Osteoblast (primary cell): ENCODE results near the gene TMEM59L. TPM values are rescaled to one million over a fixed set of nuclear protein-coding genes. Genes with fewer than 3 reads are reported as not detected.

ENCODE experiments used
- DNase-seq: peaks from one replicate; pipeline ENCODE4 v3.0.0; 2011; ENCODE audit warnings: low spot score, mixed read lengths; ENCODE audit not compliant: insufficient read length; ENCODE audit errors: missing footprints
- H2AFZ ChIP-seq: 2 replicates; pipeline ENCODE4 v1.6.0; 2011; ENCODE audit warnings: mild to moderate bottlenecking, low read length
- H3K27ac ChIP-seq: 2 replicates; pipeline ENCODE4 v1.5.1; 2011; ENCODE audit warnings: mild to moderate bottlenecking, low read depth, low read length, moderate library complexity
- H3K27me3 ChIP-seq: 2 replicates; pipeline ENCODE4 v1.6.0; 2012; ENCODE audit warnings: mild to moderate bottlenecking, control low read depth, inconsistent platforms, low read length, moderate library complexity; ENCODE audit not compliant: insufficient read depth
- H3K36me3 ChIP-seq: 2 replicates; pipeline ENCODE4 v1.5.1; 2011; ENCODE audit warnings: mild to moderate bottlenecking, low read length, control low read depth, moderate library complexity; ENCODE audit not compliant: insufficient read depth
- H3K4me1 ChIP-seq: 2 replicates; pipeline ENCODE4 v1.5.1; 2011; ENCODE audit warnings: mild to moderate bottlenecking, low read length, control low read depth, moderate library complexity; ENCODE audit not compliant: insufficient read depth
- H3K4me2 ChIP-seq: 2 replicates; pipeline ENCODE4 v1.6.0; 2011; ENCODE audit warnings: mild to moderate bottlenecking, low read length; ENCODE audit not compliant: insufficient read depth
- H3K4me3 ChIP-seq: fragments of 200-600 bp; sonication (generic); 3 replicates; pipeline ENCODE4 v1.5.1; 2012; ENCODE audit warnings: mild to moderate bottlenecking, low read length, inconsistent platforms; ENCODE audit not compliant: insufficient read depth
- H3K79me2 ChIP-seq: 2 replicates; pipeline ENCODE4 v1.6.0; 2012; ENCODE audit warnings: mild to moderate bottlenecking, low read length, control low read depth, inconsistent platforms; ENCODE audit not compliant: insufficient read depth
- H3K9me3 ChIP-seq: 2 replicates; pipeline ENCODE4 v1.5.1; 2011; ENCODE audit warnings: low read depth, low read length, control low read depth
- H4K20me1 ChIP-seq: 2 replicates; pipeline ENCODE4 v1.6.0; 2012; ENCODE audit warnings: mild to moderate bottlenecking, low read length, control low read depth; ENCODE audit not compliant: insufficient read depth
- CTCF ChIP-seq: IDR thresholded peaks from 2 replicates; pipeline ENCODE4 v1.5.1; 2011; ENCODE audit warnings: mild to moderate bottlenecking, low read depth, low read length, moderate library complexity; ENCODE audit errors: extremely low read depth
- small RNA-seq: library from RNA; depleted of rRNA; stranded (forward); fragments of <200 nt; gene quantifications from one replicate; pipeline ENCODE3, GENCODE V24; 2012
- total RNA-seq: library from RNA; depleted of rRNA; stranded (reverse); fragments of >200 nt; gene quantifications from 2 replicates; pipeline ENCODE4 v1.2.3, GENCODE V29; 2012

The TMEM59L gene
- total RNA-seq, 1 donor, result 0.36 TPM

DNA sequence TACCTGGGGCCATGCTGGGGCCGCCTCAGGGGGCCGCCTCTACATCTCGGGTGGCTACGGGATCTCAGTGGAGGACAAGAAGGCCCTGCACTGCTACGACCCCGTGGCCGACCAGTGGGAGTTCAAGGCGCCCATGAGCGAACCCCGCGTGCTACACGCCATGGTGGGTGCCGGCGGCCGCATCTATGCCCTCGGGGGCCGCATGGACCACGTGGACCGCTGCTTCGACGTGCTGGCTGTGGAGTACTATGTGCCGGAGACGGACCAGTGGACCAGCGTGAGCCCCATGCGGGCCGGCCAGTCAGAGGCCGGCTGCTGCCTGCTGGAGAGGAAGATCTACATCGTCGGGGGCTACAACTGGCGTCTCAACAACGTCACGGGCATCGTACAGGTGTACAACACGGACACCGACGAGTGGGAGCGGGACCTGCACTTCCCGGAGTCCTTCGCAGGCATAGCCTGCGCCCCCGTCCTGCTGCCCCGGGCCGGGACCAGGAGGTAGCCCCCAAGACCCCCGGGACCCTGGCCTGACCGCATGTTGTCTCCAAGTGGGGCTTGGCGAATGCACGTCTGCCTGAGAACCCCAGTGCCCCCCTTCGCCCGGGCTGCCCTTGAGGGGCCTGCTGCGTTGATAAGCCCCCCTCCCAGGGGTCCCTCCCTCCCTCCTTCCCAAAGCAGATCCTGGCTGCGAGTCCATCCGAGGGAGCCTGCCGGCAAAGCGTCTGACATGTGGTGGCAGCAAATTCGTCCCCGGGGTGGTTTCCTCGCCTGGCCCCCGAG is 56.3 kb downstream of the TMEM59L start:
- no peak overlapping the region for H2AFZ ChIP-seq
- H3K4me1 ChIP-seq, result peaks cover 12% of the 10 kb centered on the region
- no peaks in the 10 kb centered on the region for H3K27me3 ChIP-seq
- peak; percentile 52 for DNase-seq
- no peaks in the 10 kb centered on the region for H4K20me1 ChIP-seq
- H3K27ac ChIP-seq, result no peak overlapping the region
- H3K4me3 ChIP-seq, result no peak overlapping the region
- no peak overlapping the region for H3K4me2 ChIP-seq
- H3K9me3 ChIP-seq, result no peaks in the 10 kb centered on the region
- no peak for TF ChIP-seq CTCF
- peaks cover 4% of the 10 kb centered on the region for H3K79me2 ChIP-seq
- H3K36me3 ChIP-seq, result peaks cover 20% of the 10 kb centered on the region

GRCh38 chr19:18669524-18669817 is 56.8 kb downstream of the TMEM59L start:
- Histone ChIP-seq H3K79me2 (no peaks in the 10 kb centered on the region), H2AFZ (no peak overlapping the region), H3K9me3 (no peaks in the 10 kb centered on the region), H3K27me3 (no peaks in the 10 kb centered on the region), H4K20me1 (no peaks in the 10 kb centered on the region), H3K4me3 (no peak overlapping the region), H3K4me2 (no peak overlapping the region), H3K36me3 (peaks cover 20% of the 10 kb centered on the region), H3K4me1 (peaks cover 12% of the 10 kb centered on the region), H3K27ac (peak overlapping the region; percentile 39)
- TF ChIP-seq CTCF, result no peak
- peak; percentile 99 for DNase-seq

GRCh38 chr19:18669883-18670282 is 57.2 kb downstream of the TMEM59L start:
- Histone ChIP-seq H3K27me3 (no peaks in the 10 kb centered on the region), H4K20me1 (no peaks in the 10 kb centered on the region), H3K36me3 (peaks cover 20% of the 10 kb centered on the region), H3K4me1 (peaks cover 12% of the 10 kb centered on the region), H3K27ac (peak overlapping the region; percentile 39), H3K4me2 (no peak overlapping the region), H3K79me2 (no peaks in the 10 kb centered on the region), H3K4me3 (no peak overlapping the region), H2AFZ (no peak overlapping the region), H3K9me3 (no peaks in the 10 kb centered on the region)
- DNase-seq, result peak; percentile 37
- TF ChIP-seq CTCF, result no peak

DNA sequence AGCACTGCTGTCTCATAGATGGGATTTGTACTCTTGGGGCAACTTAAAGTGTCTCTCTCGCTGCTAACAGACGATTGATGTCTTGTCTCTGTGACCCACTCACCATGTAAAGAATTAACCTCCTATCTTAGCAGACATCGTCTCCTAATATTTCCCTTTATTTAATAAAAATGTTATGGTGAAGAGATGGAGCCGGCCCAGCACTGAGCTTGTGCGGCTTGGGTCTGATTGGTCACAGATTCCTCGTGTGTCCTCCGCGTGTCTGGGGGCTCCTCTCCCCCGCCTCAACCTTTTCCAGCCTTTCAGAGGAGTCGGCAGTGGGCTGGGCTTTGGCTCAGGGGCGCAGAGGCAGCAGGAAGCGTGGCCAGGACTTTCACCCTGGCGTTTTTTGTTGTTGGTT is 57.6 kb downstream of the TMEM59L start:
- Histone ChIP-seq H3K27ac (no peak overlapping the region), H3K4me1 (peaks cover 12% of the 10 kb centered on the region), H3K27me3 (no peaks in the 10 kb centered on the region), H4K20me1 (no peaks in the 10 kb centered on the region), H3K9me3 (no peaks in the 10 kb centered on the region), H3K4me3 (no peak overlapping the region), H3K79me2 (no peaks in the 10 kb centered on the region), H2AFZ (no peak overlapping the region), H3K4me2 (no peak overlapping the region), H3K36me3 (peaks cover 20% of the 10 kb centered on the region)
- TF ChIP-seq CTCF, result no peak
- no peak for DNase-seq

Small RNA genes lying within 50 kb of the gene (small RNA-seq; reads per million reads assigned to genes)
- gene RN7SL155P, result not detected

Other genes with a start within 250 kb of the TMEM59L start
- 61.6 and 74.2 TPM in 2 replicates for gene GDF15, start 226.7 kb upstream of the TMEM59L start, total RNA-seq
- gene LRRC25, start 215.2 kb upstream of the TMEM59L start, total RNA-seq, result 0.88 and 1.1 TPM in 2 replicates
- gene SSBP4, start 193.5 kb upstream of the TMEM59L start, total RNA-seq, result 77.8 and 90.8 TPM in 2 replicates
- 7.7 and 8.0 TPM in 2 replicates for gene ISYNA1, start 174.7 kb upstream of the TMEM59L start, total RNA-seq
- gene ELL, start 90.8 kb upstream of the TMEM59L start, total RNA-seq, result 17.1 and 18.5 TPM in 2 replicates
- 253 and 288 TPM in 2 replicates for gene FKBP8, start 69.3 kb upstream of the TMEM59L start, total RNA-seq
- gene KXD1, start 55.0 kb upstream of the TMEM59L start, total RNA-seq, result 92.8 and 104 TPM in 2 replicates
- gene UBA52, start 41.0 kb upstream of the TMEM59L start, total RNA-seq, result 554 and 556 TPM in 2 replicates
- 27.7 and 29.7 TPM in 2 replicates for gene REX1BD, start 24.1 kb upstream of the TMEM59L start, total RNA-seq
- gene CRLF1, start 6.1 kb upstream of the TMEM59L start, total RNA-seq, result 6.9 and 15.9 TPM in 2 replicates
- 5.1 and 5.3 TPM in 2 replicates for gene KLHL26, start 24.2 kb downstream of the TMEM59L start, total RNA-seq
- gene CRTC1, start 70.8 kb downstream of the TMEM59L start, total RNA-seq, result 3.8 and 4.0 TPM in 2 replicates
- gene COMP, start 178.4 kb downstream of the TMEM59L start, total RNA-seq, result 12.4 and 14.8 TPM in 2 replicates
- 36.6 and 41.0 TPM in 2 replicates for gene UPF1, start 219.1 kb downstream of the TMEM59L start, total RNA-seq